HEK293 (cell line): ENCODE measurements around the gene C5orf15.

ENCODE experiments used
- CTCF ChIA-PET: fragments of 350-600 bp; formaldehyde crosslinking; extraction: SDS; loops from one replicate; lab custom pipeline; 2021; ENCODE audit warnings: antibody characterized with exemption; lab: Yijun Ruan, JAX
- POLR2A ChIA-PET: fragments of 300-600 bp; formaldehyde crosslinking; extraction: SDS; loops from one replicate; lab custom pipeline; 2020; ENCODE audit warnings: antibody characterized with exemption, inconsistent platforms; lab: Yijun Ruan, JAX
- H3K27ac ChIP-seq: fragments of 200-500 bp; sonication (Bioruptor generic); 2 replicates; pipeline ENCODE4 v1.5.1; 2014; ENCODE audit warnings: low read depth, low read length, control low read depth, inconsistent platforms; ENCODE audit errors: extremely low read depth
- H3K36me3 ChIP-seq, 2 experiments: fragments of 200-500 bp in 1 of 2; sonication (Bioruptor generic) in 1 of 2; 1 replicate in 1 of 2; 2 replicates in 1 of 2; pipeline ENCODE4 v1.5.1; 2014 to 2017; ENCODE audit warnings: inconsistent platforms in 2 of 2, low read length in 2 of 2; ENCODE audit not compliant: control insufficient read depth in 2 of 2, insufficient read depth in 1 of 2
- H3K4me1 ChIP-seq: fragments of 200-500 bp; sonication (Bioruptor generic); 2 replicates; pipeline ENCODE4 v1.5.1; 2014; ENCODE audit warnings: mild to moderate bottlenecking, low read length, inconsistent platforms; ENCODE audit not compliant: control insufficient read depth, insufficient read depth
- H3K4me3 ChIP-seq: 2 replicates; pipeline ENCODE4 v1.5.1; 2011; ENCODE audit warnings: low read depth, mild to moderate bottlenecking, control low read depth, low read length, moderate library complexity
- H3K9me3 ChIP-seq: fragments of 200-500 bp; sonication (Bioruptor generic); 2 replicates; pipeline ENCODE4 v1.5.1; 2014; ENCODE audit warnings: low read depth, low read length, inconsistent platforms; ENCODE audit not compliant: control insufficient read depth, insufficient read depth
- FEZF1 ChIP-seq: fragments of 450-650 bp; formaldehyde crosslinking; IDR thresholded peaks from 2 replicates; pipeline ENCODE4 v1.5.1; 2016; ENCODE audit warnings: missing biosample characterization, missing genetic modification characterization
- MZF1 ChIP-seq: fragments of 450-650 bp; formaldehyde crosslinking; IDR thresholded peaks from 2 replicates; pipeline ENCODE4 v1.5.1; 2017; ENCODE audit warnings: missing biosample characterization, missing genetic modification characterization, borderline replicate concordance
- PRDM1 ChIP-seq: fragments of 450-650 bp; formaldehyde crosslinking; IDR thresholded peaks from 2 replicates; pipeline ENCODE4; 2016; ENCODE audit warnings: missing biosample characterization, missing genetic modification characterization
- YY1 ChIP-seq: fragments of 450-650 bp; formaldehyde crosslinking; IDR thresholded peaks from 2 replicates; pipeline ENCODE4 v1.5.1; 2018; ENCODE audit warnings: missing biosample characterization, missing genetic modification characterization
- ZNF311 ChIP-seq: fragments of 450-650 bp; formaldehyde crosslinking; IDR thresholded peaks from 2 replicates; pipeline ENCODE4 v1.5.1; 2017; ENCODE audit warnings: missing biosample characterization, missing genetic modification characterization, borderline replicate concordance
- ZNF670 ChIP-seq: fragments of 450-650 bp; formaldehyde crosslinking; IDR thresholded peaks from 2 replicates; pipeline ENCODE4 v1.5.1; 2016; ENCODE audit warnings: missing biosample characterization, missing genetic modification characterization, low read depth
- ZNF677 ChIP-seq: fragments of 450-650 bp; IDR thresholded peaks from 2 replicates; pipeline ENCODE4 v1.5.0; 2018; ENCODE audit warnings: missing biosample characterization, mild to moderate bottlenecking, missing genetic modification characterization, moderate library complexity
- ZNF76 ChIP-seq: fragments of 450-650 bp; formaldehyde crosslinking; IDR thresholded peaks from 2 replicates; pipeline ENCODE4; 2016; ENCODE audit warnings: low read depth, missing biosample characterization, missing genetic modification characterization, borderline replicate concordance
- TF ChIP-seq, protein P1 (sequence below): fragments of 450-650 bp; formaldehyde crosslinking; IDR thresholded peaks from 2 replicates; pipeline ENCODE4 v1.5.1; 2017; ENCODE audit warnings: missing biosample characterization, mild to moderate bottlenecking, missing genetic modification characterization, moderate library complexity
- TF ChIP-seq, protein P2 (sequence below): fragments of 450-650 bp; formaldehyde crosslinking; IDR thresholded peaks from 2 replicates; pipeline ENCODE4 v1.5.1; 2016; ENCODE audit warnings: missing biosample characterization, missing genetic modification characterization
- TF ChIP-seq, protein P3 (sequence below): fragments of 450-650 bp; formaldehyde crosslinking; IDR thresholded peaks from 2 replicates; pipeline ENCODE4 v1.5.1; 2016; ENCODE audit warnings: missing biosample characterization, missing genetic modification characterization, borderline replicate concordance
- TF ChIP-seq, protein P4 (sequence below): fragments of 450-650 bp; formaldehyde crosslinking; IDR thresholded peaks from 2 replicates; pipeline ENCODE4 v1.5.1; 2017; ENCODE audit warnings: missing biosample characterization, missing genetic modification characterization
- TF ChIP-seq, protein P5 (sequence below): fragments of 450-650 bp; formaldehyde crosslinking; IDR thresholded peaks from 2 replicates; pipeline ENCODE4 v1.5.1; 2016; ENCODE audit warnings: missing biosample characterization, missing genetic modification characterization
- TF ChIP-seq, protein P6 (sequence below): fragments of 450-650 bp; formaldehyde crosslinking; IDR thresholded peaks from 2 replicates; pipeline ENCODE4 v1.5.1; 2016; ENCODE audit warnings: missing biosample characterization, missing genetic modification characterization, low read depth
- TF ChIP-seq, protein P7 (sequence below): sonication (generic); formaldehyde crosslinking; IDR thresholded peaks from 2 replicates; pipeline ENCODE4 v1.8.1; 2022; ENCODE audit warnings: mild to moderate bottlenecking, moderate library complexity, missing genetic modification reagents
- TF ChIP-seq, protein P8 (sequence below): fragments of 450-650 bp; formaldehyde crosslinking; IDR thresholded peaks from 2 replicates; pipeline ENCODE4 v1.5.1; 2016; ENCODE audit warnings: missing biosample characterization, missing genetic modification characterization

Gene C5orf15

DNA sequence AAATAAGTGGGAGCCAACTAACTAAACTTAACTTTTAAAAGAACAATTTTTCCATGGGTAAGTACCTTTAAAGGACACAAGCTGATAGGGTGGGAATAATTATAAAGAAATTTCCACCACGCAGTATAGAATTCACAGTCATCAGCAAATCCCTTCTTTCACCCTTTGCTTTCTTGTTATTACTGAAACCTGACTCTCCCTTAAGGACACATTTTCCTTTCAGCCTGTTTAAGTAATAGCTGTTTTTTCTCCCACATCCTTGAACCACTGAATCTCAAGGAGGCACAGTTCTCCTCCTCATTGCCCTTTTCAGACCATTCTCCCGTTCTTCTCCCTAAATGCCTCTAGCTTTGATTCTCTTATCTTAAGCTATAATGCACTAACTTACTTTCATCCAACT lies 6.3 kb downstream of the C5orf15 start:
- Histone ChIP-seq H3K4me3 (no peak overlapping the region), H3K9me3 (no peaks in the 10 kb centered on the region), H3K4me1 (peaks cover 9% of the 10 kb centered on the region), H3K36me3 (peaks cover 20 to 25% of the 10 kb centered on the region in 2 experiments), H3K27ac (no peak overlapping the region)
- ChIA-PET POLR2A (interaction anchor here (0.6 to 1.0 kb wide), 2 partner anchors 765 to 1506 kb away, joined by 3 read pairs; no protein-coding TSS in a partner anchor), CTCF (interaction anchor here (0.7 to 0.9 kb wide), 3 partner anchors 93 to 1464 kb away, joined by 3 to 4 read pairs (median 3); no protein-coding TSS in a partner anchor)
- TF ChIP-seq, protein P1, sequence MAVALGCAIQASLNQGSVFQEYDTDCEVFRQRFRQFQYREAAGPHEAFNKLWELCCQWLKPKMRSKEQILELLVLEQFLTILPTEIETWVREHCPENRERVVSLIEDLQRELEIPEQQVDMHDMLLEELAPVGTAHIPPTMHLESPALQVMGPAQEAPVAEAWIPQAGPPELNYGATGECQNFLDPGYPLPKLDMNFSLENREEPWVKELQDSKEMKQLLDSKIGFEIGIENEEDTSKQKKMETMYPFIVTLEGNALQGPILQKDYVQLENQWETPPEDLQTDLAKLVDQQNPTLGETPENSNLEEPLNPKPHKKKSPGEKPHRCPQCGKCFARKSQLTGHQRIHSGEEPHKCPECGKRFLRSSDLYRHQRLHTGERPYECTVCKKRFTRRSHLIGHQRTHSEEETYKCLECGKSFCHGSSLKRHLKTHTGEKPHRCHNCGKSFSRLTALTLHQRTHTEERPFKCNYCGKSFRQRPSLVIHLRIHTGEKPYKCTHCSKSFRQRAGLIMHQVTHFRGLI (tag by site-specific recombination), result no peak
- TF ChIP-seq YY1, result no peak
- TF ChIP-seq MZF1 (tag by site-specific recombination), result peak; percentile 50; the same call in 1 of the 2 replicates
- no peak for TF ChIP-seq ZNF670
- TF ChIP-seq ZNF677, result no peak
- TF ChIP-seq ZNF311 (tag by site-specific recombination), result no peak
- TF ChIP-seq, protein P2, sequence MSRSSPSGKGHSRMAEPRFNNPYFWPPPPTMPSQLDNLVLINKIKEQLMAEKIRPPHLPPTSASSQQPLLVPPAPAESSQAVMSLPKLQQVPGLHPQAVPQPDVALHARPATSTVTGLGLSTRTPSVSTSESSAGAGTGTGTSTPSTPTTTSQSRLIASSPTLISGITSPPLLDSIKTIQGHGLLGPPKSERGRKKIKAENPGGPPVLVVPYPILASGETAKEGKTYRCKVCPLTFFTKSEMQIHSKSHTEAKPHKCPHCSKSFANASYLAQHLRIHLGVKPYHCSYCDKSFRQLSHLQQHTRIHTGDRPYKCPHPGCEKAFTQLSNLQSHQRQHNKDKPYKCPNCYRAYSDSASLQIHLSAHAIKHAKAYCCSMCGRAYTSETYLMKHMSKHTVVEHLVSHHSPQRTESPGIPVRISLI (tag by site-specific recombination), result no peak
- TF ChIP-seq, protein P3, sequence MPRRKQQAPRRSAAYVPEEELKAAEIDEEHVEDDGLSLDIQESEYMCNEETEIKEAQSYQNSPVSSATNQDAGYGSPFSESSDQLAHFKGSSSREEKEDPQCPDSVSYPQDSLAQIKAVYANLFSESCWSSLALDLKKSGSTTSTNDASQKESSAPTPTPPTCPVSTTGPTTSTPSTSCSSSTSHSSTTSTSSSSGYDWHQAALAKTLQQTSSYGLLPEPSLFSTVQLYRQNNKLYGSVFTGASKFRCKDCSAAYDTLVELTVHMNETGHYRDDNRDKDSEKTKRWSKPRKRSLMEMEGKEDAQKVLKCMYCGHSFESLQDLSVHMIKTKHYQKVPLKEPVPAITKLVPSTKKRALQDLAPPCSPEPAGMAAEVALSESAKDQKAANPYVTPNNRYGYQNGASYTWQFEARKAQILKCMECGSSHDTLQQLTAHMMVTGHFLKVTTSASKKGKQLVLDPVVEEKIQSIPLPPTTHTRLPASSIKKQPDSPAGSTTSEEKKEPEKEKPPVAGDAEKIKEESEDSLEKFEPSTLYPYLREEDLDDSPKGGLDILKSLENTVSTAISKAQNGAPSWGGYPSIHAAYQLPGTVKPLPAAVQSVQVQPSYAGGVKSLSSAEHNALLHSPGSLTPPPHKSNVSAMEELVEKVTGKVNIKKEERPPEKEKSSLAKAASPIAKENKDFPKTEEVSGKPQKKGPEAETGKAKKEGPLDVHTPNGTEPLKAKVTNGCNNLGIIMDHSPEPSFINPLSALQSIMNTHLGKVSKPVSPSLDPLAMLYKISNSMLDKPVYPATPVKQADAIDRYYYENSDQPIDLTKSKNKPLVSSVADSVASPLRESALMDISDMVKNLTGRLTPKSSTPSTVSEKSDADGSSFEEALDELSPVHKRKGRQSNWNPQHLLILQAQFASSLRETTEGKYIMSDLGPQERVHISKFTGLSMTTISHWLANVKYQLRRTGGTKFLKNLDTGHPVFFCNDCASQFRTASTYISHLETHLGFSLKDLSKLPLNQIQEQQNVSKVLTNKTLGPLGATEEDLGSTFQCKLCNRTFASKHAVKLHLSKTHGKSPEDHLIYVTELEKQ (tag by site-specific recombination), result no peak
- TF ChIP-seq, protein P4, sequence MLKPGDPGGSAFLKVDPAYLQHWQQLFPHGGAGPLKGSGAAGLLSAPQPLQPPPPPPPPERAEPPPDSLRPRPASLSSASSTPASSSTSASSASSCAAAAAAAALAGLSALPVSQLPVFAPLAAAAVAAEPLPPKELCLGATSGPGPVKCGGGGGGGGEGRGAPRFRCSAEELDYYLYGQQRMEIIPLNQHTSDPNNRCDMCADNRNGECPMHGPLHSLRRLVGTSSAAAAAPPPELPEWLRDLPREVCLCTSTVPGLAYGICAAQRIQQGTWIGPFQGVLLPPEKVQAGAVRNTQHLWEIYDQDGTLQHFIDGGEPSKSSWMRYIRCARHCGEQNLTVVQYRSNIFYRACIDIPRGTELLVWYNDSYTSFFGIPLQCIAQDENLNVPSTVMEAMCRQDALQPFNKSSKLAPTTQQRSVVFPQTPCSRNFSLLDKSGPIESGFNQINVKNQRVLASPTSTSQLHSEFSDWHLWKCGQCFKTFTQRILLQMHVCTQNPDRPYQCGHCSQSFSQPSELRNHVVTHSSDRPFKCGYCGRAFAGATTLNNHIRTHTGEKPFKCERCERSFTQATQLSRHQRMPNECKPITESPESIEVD (tag by site-specific recombination), result peak; percentile 84
- TF ChIP-seq, protein P5, sequence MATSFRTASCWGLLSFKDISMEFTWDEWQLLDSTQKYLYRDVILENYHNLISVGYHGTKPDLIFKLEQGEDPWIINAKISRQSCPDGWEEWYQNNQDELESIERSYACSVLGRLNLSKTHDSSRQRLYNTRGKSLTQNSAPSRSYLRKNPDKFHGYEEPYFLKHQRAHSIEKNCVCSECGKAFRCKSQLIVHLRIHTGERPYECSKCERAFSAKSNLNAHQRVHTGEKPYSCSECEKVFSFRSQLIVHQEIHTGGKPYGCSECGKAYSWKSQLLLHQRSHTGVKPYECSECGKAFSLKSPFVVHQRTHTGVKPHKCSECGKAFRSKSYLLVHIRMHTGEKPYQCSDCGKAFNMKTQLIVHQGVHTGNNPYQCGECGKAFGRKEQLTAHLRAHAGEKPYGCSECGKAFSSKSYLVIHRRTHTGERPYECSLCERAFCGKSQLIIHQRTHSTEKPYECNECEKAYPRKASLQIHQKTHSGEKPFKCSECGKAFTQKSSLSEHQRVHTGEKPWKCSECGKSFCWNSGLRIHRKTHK (tag by site-specific recombination), result no peak
- TF ChIP-seq PRDM1, result peak; percentile 76

DNA sequence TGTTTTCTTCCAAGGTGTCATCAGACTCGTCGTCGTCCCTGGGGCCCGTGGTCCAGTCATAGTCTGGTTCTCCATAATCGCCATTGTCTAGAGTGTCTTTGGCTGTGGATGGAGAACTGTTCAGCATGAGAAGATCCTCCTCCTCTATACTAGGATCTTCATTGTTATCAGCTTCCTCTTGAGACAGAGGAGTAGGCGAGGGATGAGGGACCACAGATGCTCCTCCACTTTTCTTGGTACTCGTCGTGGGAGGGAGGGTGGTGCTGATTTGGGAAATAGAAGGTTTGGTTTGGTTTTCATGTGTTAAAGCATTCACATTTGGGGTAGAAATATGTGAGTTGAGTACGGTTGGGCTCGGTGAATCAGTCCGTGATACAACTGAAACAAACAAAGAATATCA lies 8.8 kb downstream of the C5orf15 start:
- ChIA-PET CTCF (interaction anchor here (0.5 to 0.6 kb wide), 2 partner anchors 80 to 1130 kb away, joined by 3 read pairs; no protein-coding TSS in a partner anchor), POLR2A (no interaction called here)
- Histone ChIP-seq H3K27ac (no peak overlapping the region), H3K9me3 (no peaks in the 10 kb centered on the region), H3K4me3 (no peak overlapping the region), H3K36me3 (peaks cover 29 to 43% of the 10 kb centered on the region in 2 experiments), H3K4me1 (peaks cover 9% of the 10 kb centered on the region)
- TF ChIP-seq, protein P6, sequence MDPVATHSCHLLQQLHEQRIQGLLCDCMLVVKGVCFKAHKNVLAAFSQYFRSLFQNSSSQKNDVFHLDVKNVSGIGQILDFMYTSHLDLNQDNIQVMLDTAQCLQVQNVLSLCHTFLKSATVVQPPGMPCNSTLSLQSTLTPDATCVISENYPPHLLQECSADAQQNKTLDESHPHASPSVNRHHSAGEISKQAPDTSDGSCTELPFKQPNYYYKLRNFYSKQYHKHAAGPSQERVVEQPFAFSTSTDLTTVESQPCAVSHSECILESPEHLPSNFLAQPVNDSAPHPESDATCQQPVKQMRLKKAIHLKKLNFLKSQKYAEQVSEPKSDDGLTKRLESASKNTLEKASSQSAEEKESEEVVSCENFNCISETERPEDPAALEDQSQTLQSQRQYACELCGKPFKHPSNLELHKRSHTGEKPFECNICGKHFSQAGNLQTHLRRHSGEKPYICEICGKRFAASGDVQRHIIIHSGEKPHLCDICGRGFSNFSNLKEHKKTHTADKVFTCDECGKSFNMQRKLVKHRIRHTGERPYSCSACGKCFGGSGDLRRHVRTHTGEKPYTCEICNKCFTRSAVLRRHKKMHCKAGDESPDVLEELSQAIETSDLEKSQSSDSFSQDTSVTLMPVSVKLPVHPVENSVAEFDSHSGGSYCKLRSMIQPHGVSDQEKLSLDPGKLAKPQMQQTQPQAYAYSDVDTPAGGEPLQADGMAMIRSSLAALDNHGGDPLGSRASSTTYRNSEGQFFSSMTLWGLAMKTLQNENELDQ (tag by site-specific recombination), result no peak
- TF ChIP-seq, protein P7, sequence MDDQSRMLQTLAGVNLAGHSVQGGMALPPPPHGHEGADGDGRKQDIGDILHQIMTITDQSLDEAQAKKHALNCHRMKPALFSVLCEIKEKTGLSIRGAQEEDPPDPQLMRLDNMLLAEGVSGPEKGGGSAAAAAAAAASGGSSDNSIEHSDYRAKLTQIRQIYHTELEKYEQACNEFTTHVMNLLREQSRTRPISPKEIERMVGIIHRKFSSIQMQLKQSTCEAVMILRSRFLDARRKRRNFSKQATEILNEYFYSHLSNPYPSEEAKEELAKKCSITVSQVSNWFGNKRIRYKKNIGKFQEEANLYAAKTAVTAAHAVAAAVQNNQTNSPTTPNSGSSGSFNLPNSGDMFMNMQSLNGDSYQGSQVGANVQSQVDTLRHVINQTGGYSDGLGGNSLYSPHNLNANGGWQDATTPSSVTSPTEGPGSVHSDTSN (CRISPR knock-in tag), result no peak
- TF ChIP-seq ZNF76 (tag by site-specific recombination), result no peak
- TF ChIP-seq, protein P8, sequence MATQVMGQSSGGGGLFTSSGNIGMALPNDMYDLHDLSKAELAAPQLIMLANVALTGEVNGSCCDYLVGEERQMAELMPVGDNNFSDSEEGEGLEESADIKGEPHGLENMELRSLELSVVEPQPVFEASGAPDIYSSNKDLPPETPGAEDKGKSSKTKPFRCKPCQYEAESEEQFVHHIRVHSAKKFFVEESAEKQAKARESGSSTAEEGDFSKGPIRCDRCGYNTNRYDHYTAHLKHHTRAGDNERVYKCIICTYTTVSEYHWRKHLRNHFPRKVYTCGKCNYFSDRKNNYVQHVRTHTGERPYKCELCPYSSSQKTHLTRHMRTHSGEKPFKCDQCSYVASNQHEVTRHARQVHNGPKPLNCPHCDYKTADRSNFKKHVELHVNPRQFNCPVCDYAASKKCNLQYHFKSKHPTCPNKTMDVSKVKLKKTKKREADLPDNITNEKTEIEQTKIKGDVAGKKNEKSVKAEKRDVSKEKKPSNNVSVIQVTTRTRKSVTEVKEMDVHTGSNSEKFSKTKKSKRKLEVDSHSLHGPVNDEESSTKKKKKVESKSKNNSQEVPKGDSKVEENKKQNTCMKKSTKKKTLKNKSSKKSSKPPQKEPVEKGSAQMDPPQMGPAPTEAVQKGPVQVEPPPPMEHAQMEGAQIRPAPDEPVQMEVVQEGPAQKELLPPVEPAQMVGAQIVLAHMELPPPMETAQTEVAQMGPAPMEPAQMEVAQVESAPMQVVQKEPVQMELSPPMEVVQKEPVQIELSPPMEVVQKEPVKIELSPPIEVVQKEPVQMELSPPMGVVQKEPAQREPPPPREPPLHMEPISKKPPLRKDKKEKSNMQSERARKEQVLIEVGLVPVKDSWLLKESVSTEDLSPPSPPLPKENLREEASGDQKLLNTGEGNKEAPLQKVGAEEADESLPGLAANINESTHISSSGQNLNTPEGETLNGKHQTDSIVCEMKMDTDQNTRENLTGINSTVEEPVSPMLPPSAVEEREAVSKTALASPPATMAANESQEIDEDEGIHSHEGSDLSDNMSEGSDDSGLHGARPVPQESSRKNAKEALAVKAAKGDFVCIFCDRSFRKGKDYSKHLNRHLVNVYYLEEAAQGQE (tag by site-specific recombination), result no peak
- TF ChIP-seq PRDM1, result no peak
- TF ChIP-seq FEZF1 (tag by site-specific recombination), result no peak
